Activated naive CD8-positive, alpha-beta T cell treated with anti-CD3 and anti-CD28 coated beads for 36 hours (primary cell): ENCODE measurements around the gene JAM2. TPM values are rescaled to one million over a fixed set of nuclear protein-coding genes. Genes with fewer than 3 reads are reported as not detected.

Experiments
- DNase-seq: peaks from one replicate; pipeline ENCODE4 v3.0.0; 2021
- H3K27ac Mint-ChIP-seq: one replicate; pipeline ENCODE4 v1.8.0; 2022; ENCODE audit warnings: mild to moderate bottlenecking, moderate library complexity, mixed read lengths
- H3K27me3 Mint-ChIP-seq: one replicate; pipeline ENCODE4 v1.8.0; 2022; ENCODE audit warnings: mild to moderate bottlenecking, mixed read lengths
- H3K36me3 Mint-ChIP-seq: one replicate; pipeline ENCODE4 v1.8.0; 2021; ENCODE audit warnings: mild to moderate bottlenecking, mixed read lengths
- H3K4me1 Mint-ChIP-seq: one replicate; pipeline ENCODE4 v1.8.0; 2021; ENCODE audit warnings: mixed read lengths
- H3K4me3 Mint-ChIP-seq: one replicate; pipeline ENCODE4 v1.8.0; 2022; ENCODE audit warnings: mild to moderate bottlenecking, moderate library complexity, mixed read lengths
- H3K9me3 Mint-ChIP-seq: one replicate; pipeline ENCODE4 v1.8.0; 2022; ENCODE audit warnings: mixed read lengths
- total RNA-seq, 2 experiments: library from RNA; stranded (reverse); gene quantifications; one replicate each; pipeline ENCODE4 v1.2.3, GENCODE V29; 2021

JAM2 gene
- total RNA-seq, 2 experiments from 2014 or later, result 2.5 to 3.4 TPM

DNA sequence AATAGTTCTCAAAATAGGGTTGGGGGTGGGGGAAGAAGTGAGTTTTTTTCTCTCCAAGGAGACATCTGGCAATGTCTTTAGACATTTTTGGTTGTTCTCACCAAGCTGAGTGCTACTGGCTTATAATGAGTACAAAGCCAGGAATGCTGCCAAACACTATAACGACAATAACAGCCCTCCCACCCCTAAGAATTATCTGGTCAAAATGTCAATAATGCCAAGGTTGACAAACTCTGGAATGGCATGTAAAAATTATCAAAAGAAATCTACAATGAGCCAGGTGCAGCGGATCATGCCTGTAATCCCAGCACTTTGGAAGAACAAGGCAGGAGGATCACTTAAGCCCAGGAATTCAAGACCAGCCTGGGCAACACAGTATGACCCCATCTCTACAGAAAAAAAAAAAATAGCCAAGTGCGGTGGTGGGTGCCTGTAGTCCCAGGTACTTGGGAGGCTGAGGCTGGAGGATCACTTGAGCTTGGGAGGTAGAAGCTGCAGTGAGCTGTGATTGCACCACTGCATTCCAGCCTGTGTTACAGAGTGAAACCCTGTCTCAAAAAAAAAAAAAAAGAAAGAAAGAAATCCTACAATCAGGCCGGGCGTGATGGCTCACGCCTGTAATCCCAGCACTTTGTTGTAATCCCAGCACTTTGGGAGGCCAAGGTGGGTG is 93.2 kb downstream of the JAM2 start:
- Mint-ChIP-seq H3K36me3 (peaks cover 40% of the 10 kb centered on the region), H3K4me3 (peak overlapping the region; percentile 42), H3K9me3 (no peaks in the 10 kb centered on the region), H3K4me1 (peaks cover 31% of the 10 kb centered on the region), H3K27ac (no peak overlapping the region), H3K27me3 (peaks cover 5% of the 10 kb centered on the region)
- no peak for DNase-seq

DNA sequence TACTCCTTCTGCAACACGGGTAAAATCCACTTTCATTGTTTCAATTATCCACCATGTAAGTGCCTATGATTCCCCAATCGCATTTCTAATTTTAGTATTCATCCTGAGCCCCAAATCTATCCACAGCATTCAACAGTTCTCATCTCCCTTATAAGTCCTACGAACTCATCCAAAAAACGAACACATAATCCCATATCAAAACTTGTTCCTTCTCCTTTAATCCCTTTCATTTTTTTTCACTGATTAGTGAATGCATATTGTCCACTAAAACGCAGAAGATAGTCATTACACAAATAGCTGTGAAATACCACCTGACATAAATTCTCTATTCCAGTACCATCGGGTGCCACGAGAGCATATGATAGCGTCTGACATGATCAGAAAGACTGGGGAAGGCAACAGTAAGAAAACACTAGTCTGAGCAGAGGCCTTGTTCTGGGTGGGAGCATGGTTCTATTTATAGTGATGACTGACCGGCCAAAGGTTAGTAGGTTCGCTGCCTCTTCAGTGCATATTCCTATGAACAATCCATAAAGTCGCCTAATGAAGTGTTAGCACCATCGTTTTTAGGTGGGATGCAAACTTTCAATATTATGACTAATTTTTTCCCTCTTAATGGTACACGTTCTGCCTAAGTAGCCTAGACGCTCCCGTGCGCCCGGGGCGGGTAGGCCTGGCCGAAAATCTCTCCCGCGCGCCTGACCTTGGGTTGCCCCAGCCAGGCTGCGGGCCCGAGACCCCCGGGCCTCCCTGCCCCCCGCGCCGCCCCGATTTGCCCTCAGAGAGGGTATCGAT is 95.0 kb downstream of the JAM2 start:
- H3K27me3 Mint-ChIP-seq, result peaks cover 5% of the 10 kb centered on the region
- peak overlapping the region; percentile 100 for H3K4me3 Mint-ChIP-seq
- H3K4me1 Mint-ChIP-seq, result peaks cover 44% of the 10 kb centered on the region
- peak overlapping the region; percentile 100 for H3K27ac Mint-ChIP-seq
- H3K9me3 Mint-ChIP-seq, result no peaks in the 10 kb centered on the region
- peaks cover 31% of the 10 kb centered on the region for H3K36me3 Mint-ChIP-seq
- DNase-seq, result peak; percentile 43

DNA sequence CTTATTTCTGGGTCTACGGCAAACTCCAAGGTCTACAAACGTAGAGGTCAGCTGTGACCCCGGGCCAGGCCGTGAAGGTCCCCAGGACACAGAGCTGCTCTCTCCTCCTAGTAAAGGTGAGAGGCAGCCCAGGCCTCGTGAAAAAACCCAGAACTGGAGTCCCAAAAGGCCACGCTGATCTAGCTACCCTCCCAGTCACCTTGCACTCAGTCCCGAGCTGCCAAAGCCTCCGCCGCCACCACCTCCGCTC is 95.5 kb downstream of the JAM2 start:
- H3K27me3 Mint-ChIP-seq, result peaks cover 5% of the 10 kb centered on the region
- H3K4me3 Mint-ChIP-seq, result peak overlapping the region; percentile 100
- DNase-seq, result no peak
- H3K27ac Mint-ChIP-seq, result peak overlapping the region; percentile 100
- peaks cover 48% of the 10 kb centered on the region for H3K4me1 Mint-ChIP-seq
- peaks cover 29% of the 10 kb centered on the region for H3K36me3 Mint-ChIP-seq
- H3K9me3 Mint-ChIP-seq, result no peaks in the 10 kb centered on the region

DNA sequence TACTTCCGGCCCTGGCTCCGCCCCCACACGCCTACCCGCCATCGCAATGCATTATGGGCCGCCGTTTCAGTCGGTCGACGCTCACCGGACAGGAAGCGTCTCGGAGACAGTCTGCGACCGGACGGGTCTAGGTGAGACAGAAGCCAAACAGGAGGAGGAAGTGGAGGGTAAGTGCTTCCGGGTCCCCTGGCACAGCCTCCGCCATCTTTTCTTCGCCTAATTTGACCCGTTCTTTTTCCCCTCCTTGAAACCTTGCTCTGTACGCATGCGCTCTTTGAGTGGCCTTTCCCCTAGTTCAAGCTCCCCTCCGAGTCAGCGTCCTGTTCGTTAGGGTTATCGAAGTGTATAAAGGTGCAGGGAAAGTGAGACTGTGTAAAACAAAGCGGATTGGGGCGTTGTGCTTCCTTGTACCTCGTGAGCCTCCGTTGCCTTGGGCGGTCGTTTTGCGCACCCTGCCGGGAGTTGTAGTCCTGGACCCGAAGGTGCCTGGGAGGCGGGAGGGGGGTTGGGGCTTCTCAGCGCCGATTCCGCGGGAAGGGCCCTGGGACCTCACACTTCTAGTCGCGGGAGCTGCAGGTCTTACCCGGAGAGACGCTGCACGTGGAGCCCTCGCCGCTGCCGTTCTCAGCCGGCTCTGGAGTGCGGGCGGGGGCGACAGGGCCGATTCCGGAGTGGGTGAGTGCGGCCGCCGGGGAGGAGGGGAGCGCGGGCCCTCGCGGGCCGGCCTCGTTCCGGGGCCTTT is 96.0 kb downstream of the JAM2 start, which contains the start of the genes ATP5PF and GABPA:
ATP5PF (minus strand) TSS at position 1 of the 742 bp plus-strand sequence. CDS start 5,110 bp downstream, outside the sequence.
GABPA (plus strand) TSS at position 69 of the 742 bp plus-strand sequence. CDS start 6,627 bp downstream, outside the sequence.
- Mint-ChIP-seq H3K4me3 (peak within 1 kb of the TSS; percentile 100), H3K9me3 (no peaks in the 10 kb centered on the region), H3K36me3 (peaks cover 25% of the 10 kb centered on the region), H3K27me3 (peaks cover 5% of the 10 kb centered on the region), H3K4me1 (peaks cover 44% of the 10 kb centered on the region), H3K27ac (peak within 1 kb of the TSS; percentile 100)
- DNase-seq, result peak; percentile 97

DNA sequence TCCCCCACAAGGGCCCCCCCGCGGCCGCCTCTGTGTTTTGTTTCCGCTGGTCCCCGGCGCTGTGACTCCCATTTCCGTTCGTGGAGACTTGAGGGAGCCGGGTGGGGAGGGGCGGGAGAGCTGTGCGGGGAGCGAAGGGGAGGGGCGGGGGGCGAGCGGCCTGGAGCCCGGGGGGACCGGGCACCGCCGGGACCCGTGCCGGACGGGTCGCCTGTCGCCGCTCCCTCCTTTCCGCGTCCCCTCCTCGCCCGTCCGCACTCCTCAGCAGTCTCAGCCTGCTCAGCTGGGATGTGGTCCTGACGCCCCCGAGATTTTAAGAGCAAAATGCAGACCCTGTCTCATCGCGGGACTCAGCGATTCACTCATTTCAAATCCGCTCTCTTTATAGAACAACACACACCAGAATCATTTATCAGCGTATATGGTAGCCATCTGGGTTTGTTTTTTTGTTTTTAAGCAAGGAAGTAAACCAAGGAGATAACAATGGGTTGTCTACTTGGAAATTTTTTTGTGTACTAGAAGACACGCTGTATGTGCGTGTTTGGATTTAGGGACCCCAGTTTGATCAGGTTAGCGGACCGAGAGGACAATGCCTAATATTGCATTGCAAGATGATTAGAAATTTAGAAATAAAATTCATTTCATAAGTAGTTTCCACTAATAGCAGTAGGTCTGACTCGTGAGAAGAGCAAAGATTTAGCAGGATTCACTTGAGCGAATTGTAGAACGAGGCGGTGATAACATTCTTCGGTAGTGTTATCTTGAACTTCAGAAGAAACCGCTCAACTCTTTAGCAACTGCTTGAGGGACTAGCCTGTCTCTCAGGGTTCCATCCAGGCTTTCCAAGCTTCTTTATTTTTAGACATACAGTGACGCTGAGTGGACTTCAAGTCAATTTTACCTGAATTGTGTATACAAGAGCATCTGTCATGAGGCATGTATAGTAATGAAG is 96.9 kb downstream of the JAM2 start:
- no peak for DNase-seq
- Mint-ChIP-seq H3K36me3 (peaks cover 24% of the 10 kb centered on the region), H3K9me3 (no peaks in the 10 kb centered on the region), H3K4me3 (peak overlapping the region; percentile 100), H3K4me1 (peaks cover 43% of the 10 kb centered on the region), H3K27me3 (peaks cover 5% of the 10 kb centered on the region), H3K27ac (peak overlapping the region; percentile 93)

DNA sequence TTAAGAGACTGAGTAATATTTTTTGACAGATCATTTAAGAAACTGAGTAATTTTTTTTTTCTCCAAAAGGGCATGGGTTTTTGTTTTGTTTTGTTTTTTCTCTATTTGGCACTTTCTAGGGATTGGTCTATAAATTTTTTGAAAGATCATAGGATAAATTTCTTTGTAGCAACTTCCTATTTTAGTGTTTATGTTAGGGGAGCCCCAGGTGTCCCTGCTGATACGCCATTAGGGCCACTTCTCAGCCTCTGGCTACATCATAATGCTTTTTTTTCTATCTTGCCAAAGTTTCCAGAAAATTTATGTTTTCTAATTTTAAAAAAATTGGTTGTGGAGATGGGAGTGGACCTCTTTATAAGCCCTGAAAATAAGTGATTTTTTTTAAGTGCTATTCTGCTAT is 98.4 kb downstream of the JAM2 start:
- Mint-ChIP-seq H3K4me1 (peaks cover 37% of the 10 kb centered on the region), H3K27me3 (peaks cover 5% of the 10 kb centered on the region), H3K36me3 (peaks cover 20% of the 10 kb centered on the region), H3K4me3 (no peak overlapping the region), H3K27ac (no peak overlapping the region), H3K9me3 (no peaks in the 10 kb centered on the region)
- no peak for DNase-seq

DNA sequence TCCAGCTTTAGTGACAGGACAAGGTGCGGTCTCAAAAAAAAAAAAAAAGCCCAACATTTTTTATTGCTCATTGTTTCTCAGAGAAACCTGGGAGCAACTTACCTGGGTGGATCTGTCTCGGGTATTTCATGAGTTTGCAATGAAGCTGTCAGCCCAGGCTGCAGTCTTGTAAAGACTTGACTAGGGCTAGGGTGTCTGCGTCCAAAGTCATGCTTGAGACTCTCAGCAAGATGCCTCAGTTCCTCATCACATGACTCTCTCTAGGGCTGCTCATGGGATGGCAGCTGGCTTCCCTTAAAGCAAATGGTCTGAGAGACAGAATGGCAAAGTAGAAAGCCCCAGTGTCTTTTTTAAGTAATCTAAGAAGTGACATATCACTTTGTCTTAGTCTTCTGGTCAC is 103.8 kb downstream of the JAM2 start:
- peaks cover 13% of the 10 kb centered on the region for H3K4me1 Mint-ChIP-seq
- DNase-seq, result no peak
- no peak overlapping the region for H3K4me3 Mint-ChIP-seq
- no peaks in the 10 kb centered on the region for H3K27me3 Mint-ChIP-seq
- no peak overlapping the region for H3K27ac Mint-ChIP-seq
- peaks cover 2% of the 10 kb centered on the region for H3K36me3 Mint-ChIP-seq
- H3K9me3 Mint-ChIP-seq, result no peaks in the 10 kb centered on the region

DNA sequence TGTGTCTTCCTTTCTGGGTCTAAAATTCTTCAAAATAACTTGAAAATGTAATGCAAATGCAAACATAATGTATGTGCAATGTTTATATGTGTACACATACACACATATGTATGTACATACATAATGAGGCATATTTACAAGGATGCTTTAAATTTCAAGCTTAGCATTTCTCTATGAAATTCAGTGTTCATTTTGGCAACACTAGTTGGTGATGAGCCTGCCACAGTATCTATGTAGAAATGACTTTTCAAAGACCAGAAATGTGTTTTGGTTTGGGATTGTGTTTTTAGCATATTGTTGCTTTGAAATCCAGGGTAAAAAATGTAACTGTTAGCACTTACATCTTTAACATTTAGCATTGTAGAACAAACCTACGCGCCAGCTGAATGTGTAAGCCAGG is 105.8 kb downstream of the JAM2 start:
- peaks cover 9% of the 10 kb centered on the region for H3K36me3 Mint-ChIP-seq
- H3K27ac Mint-ChIP-seq, result no peak overlapping the region
- no peak overlapping the region for H3K4me3 Mint-ChIP-seq
- peaks cover 8% of the 10 kb centered on the region for H3K4me1 Mint-ChIP-seq
- DNase-seq, result no peak
- H3K27me3 Mint-ChIP-seq, result no peaks in the 10 kb centered on the region
- no peaks in the 10 kb centered on the region for H3K9me3 Mint-ChIP-seq

DNA sequence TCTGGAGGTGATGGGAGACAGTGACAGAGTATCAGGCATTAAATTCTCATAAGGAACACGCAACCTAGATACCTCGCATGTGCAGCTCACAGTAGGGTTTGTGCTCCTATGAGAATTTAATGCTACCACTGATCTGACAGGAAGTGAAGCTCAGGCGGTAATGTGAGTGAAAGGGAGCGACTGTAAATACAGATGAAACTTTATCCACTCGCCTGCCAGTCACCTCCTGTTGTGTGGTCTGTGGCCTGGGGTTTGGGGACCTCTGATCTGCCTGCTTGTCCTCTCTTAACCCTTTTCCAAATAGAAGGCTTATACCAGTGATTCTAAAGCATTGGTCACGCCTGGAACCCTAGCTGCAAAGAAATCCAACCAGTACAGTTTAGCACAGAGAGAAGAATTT is 111.0 kb downstream of the JAM2 start:
- Mint-ChIP-seq H3K27ac (peak overlapping the region; percentile 82), H3K9me3 (no peaks in the 10 kb centered on the region), H3K4me1 (peaks cover 12% of the 10 kb centered on the region), H3K36me3 (peaks cover 19% of the 10 kb centered on the region), H3K27me3 (no peaks in the 10 kb centered on the region), H3K4me3 (no peak overlapping the region)
- peak; percentile 16 for DNase-seq

DNA sequence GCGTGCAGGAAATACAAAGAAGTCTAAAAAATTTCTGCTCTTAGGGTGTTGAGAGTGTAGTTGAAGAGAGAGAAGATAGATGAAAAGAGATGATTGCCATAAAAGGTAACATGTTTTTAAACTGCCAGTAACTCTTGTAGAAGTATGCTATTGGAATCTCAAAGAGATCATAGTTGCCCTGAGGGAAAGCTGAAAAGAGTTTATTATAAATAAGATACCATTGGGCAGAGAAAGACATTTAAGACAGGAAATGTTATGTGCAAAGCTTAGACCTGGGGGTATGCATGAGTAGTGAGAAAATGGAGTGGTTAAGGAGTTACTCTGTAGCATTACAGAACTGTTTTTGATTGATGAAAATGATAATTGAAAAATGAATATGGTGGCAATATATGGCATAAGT is 113.4 kb downstream of the JAM2 start:
- Mint-ChIP-seq H3K4me1 (peaks cover 29% of the 10 kb centered on the region), H3K27ac (no peak overlapping the region), H3K4me3 (no peak overlapping the region), H3K36me3 (peaks cover 21% of the 10 kb centered on the region), H3K27me3 (no peaks in the 10 kb centered on the region), H3K9me3 (no peaks in the 10 kb centered on the region)
- DNase-seq, result no peak

DNA sequence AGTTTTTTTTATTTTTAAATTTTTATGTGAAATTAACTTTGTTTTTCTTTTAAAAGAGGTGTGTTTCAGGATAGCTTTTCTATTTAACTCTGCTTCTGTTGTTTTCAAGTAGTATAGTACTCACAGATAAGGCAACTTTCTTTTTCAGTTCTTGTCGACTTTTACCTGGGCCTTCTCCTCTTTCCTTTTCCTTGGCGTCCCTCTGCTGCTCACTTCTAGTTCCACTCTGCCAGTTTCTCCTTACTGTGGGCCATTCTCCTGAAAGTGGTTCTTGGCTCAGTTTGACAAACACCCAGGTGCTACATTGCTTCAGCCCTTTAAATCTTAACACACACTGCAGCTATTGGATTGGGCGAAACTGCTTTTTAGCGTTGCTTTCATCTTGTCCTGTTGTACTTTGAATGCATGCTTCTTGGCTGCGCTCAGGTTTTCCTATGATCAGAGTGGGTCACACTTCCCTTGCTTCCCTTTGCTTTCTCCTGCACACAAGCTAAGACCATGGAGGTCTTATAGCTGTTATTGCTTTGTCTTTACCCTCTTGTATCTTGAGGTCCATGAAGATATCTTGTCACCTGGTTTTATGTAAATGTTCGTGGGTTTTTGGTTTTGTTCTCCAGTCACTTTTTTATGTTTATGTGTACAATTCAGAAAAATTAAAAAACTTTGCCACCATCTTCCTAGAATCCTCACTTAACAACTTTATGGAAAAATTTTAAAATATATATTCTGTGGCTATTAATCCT is 117.3 kb downstream of the JAM2 start:
- no peaks in the 10 kb centered on the region for H3K27me3 Mint-ChIP-seq
- no peaks in the 10 kb centered on the region for H3K9me3 Mint-ChIP-seq
- H3K27ac Mint-ChIP-seq, result peak overlapping the region; percentile 62
- DNase-seq, result no peak
- peaks cover 27% of the 10 kb centered on the region for H3K36me3 Mint-ChIP-seq
- peaks cover 31% of the 10 kb centered on the region for H3K4me1 Mint-ChIP-seq
- no peak overlapping the region for H3K4me3 Mint-ChIP-seq

DNA sequence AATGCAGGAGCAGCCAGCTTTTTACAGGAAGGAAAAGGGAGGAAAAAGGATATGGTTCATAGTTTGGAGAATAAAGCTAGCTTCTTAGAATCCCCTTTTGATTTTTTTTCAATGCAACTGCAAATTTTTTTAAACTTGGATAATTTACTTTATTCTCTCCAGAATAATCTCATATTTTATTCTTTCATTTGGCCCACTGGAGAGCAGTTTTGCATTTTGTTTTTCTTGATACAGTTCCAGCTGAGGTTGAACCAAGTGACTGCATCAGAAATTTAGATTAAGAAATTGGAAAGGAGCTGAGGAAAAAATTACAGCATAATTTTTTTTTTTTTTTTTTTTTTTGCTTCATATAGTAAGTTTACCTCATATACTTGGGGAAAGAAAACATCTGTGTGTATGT is 118.5 kb downstream of the JAM2 start:
- no peak for DNase-seq
- no peak overlapping the region for H3K4me3 Mint-ChIP-seq
- H3K27ac Mint-ChIP-seq, result no peak overlapping the region
- peaks cover 23% of the 10 kb centered on the region for H3K36me3 Mint-ChIP-seq
- peaks cover 31% of the 10 kb centered on the region for H3K4me1 Mint-ChIP-seq
- H3K27me3 Mint-ChIP-seq, result no peaks in the 10 kb centered on the region
- H3K9me3 Mint-ChIP-seq, result no peaks in the 10 kb centered on the region

DNA sequence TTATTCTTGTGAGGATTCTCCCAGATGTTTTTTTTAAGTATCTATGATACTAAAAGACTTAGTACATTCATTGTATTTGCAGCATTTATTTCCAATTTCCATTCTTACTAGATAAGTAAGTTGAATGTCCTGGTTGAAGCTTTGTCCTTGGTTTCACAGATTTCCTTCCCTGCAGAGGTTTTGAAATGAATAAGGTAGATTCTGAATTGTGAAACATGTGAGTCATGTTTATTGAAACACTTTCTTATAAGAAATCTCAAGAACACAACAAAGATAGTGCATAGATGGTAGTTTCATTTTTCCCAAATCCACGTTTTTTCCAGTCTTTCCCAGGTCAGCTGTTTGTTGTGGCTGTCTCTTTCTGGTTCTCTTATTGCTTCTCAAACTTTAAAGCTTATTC is 120.5 kb downstream of the JAM2 start:
- peak overlapping the region; percentile 10 for H3K27ac Mint-ChIP-seq
- H3K27me3 Mint-ChIP-seq, result no peaks in the 10 kb centered on the region
- H3K36me3 Mint-ChIP-seq, result peaks cover 22% of the 10 kb centered on the region
- DNase-seq, result no peak
- H3K4me1 Mint-ChIP-seq, result peaks cover 31% of the 10 kb centered on the region
- H3K4me3 Mint-ChIP-seq, result no peak overlapping the region
- H3K9me3 Mint-ChIP-seq, result no peaks in the 10 kb centered on the region

DNA sequence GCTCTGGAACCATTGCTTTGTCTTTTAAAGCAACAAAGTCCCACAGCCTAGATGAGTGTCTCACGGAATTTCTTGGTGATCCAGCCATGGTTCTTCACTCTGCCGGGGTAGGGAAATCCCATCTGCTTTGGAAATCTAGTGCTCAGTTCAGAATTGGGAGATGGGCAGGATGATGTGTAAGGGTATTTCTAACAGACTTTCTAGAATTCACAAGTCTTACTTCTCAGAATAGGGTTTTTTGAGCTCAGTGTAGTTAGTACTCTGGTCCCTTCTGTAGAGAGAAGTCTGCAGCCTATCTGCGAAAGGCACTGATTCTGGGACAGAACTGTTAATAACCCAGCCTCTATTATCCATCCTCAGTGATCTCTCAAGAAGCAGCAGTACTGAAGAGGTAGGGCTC is 121.0 kb downstream of the JAM2 start:
- no peak overlapping the region for H3K4me3 Mint-ChIP-seq
- H3K36me3 Mint-ChIP-seq, result peaks cover 22% of the 10 kb centered on the region
- no peaks in the 10 kb centered on the region for H3K27me3 Mint-ChIP-seq
- H3K4me1 Mint-ChIP-seq, result peaks cover 31% of the 10 kb centered on the region
- no peak overlapping the region for H3K27ac Mint-ChIP-seq
- no peaks in the 10 kb centered on the region for H3K9me3 Mint-ChIP-seq
- DNase-seq, result no peak
